Measurements from ENCODE around the gene NUP42. TPM values are rescaled to one million over a fixed set of nuclear protein-coding genes. Genes with fewer than 3 reads are reported as not detected.

NUP42 gene
- total RNA-seq, 1 experiment from 2014 or later: 41.3 TPM

- DNase-seq (ENCODE audit: unreplicated experiment): no peak
- H3K4me1 Mint-ChIP-seq (ENCODE audit: insufficient read depth, unreplicated experiment): peaks cover 7% of the 10 kb centered on the region
- no peak overlapping the region for H3K27ac Mint-ChIP-seq (ENCODE audit: low read depth, unreplicated experiment)
- no TSS peak for BruUV-seq (replicated peaks)
- intact Hi-C loops (cut with micrococcal nuclease): no loop called here
- ChIA-PET CTCF (interaction anchor here (0.6 kb wide), 1 partner anchor 151 kb away, joined by 3 read pairs; no protein-coding TSS in a partner anchor), POLR2A (interaction anchor here (1.5 kb wide), 1 partner anchor 10 kb away, joined by 12 read pairs; the partner anchor contains the start of gene GPNMB)
- no peaks in the 10 kb centered on the region for H3K9me3 Mint-ChIP-seq (ENCODE audit: unreplicated experiment)
- no peak for TF ChIP-seq CTCF (IDR thresholded peaks at IDR 0.05; ENCODE audit: unreplicated experiment)
- no peaks in the 10 kb centered on the region for H3K36me3 Mint-ChIP-seq (ENCODE audit: insufficient read depth, unreplicated experiment)
- no peaks in the 10 kb centered on the region for H3K27me3 Mint-ChIP-seq (ENCODE audit: insufficient read depth, unreplicated experiment)
- H3K4me3 Mint-ChIP-seq (ENCODE audit: unreplicated experiment): no peak overlapping the region
Observed at GRCh38 chr7:23237000-23237399, 55.2 kb downstream of the NUP42 start.

- no peaks in the 10 kb centered on the region for H3K36me3 Mint-ChIP-seq (ENCODE audit: insufficient read depth, unreplicated experiment)
- ChIA-PET POLR2A (no interaction called here), CTCF (interaction anchor here (0.6 to 1.0 kb wide), 3 partner anchors 22 to 34 kb away, joined by 3 read pairs; no protein-coding TSS in a partner anchor)
- no peak overlapping the region for H3K4me3 Mint-ChIP-seq (ENCODE audit: unreplicated experiment)
- no peak for DNase-seq (ENCODE audit: unreplicated experiment)
- H3K9me3 Mint-ChIP-seq (ENCODE audit: unreplicated experiment): peaks cover 3% of the 10 kb centered on the region
- intact Hi-C loops (cut with micrococcal nuclease): no loop called here
- peaks cover 10% of the 10 kb centered on the region for H3K4me1 Mint-ChIP-seq (ENCODE audit: insufficient read depth, unreplicated experiment)
- BruUV-seq (replicated peaks): no TSS peak
- no peaks in the 10 kb centered on the region for H3K27me3 Mint-ChIP-seq (ENCODE audit: insufficient read depth, unreplicated experiment)
- H3K27ac Mint-ChIP-seq (ENCODE audit: low read depth, unreplicated experiment): no peak overlapping the region
- TF ChIP-seq CTCF (IDR thresholded peaks at IDR 0.05; ENCODE audit: unreplicated experiment): no peak
Observed at GRCh38 chr7:23238983-23239652, 57.3 kb downstream of the NUP42 start.

GRCh38 chr7:23239698-23240097 is 57.9 kb downstream of the NUP42 start:
- Mint-ChIP-seq H3K36me3 (ENCODE audit: insufficient read depth, unreplicated experiment) (no peaks in the 10 kb centered on the region), H3K4me1 (ENCODE audit: insufficient read depth, unreplicated experiment) (peaks cover 12% of the 10 kb centered on the region), H3K27me3 (ENCODE audit: insufficient read depth, unreplicated experiment) (no peaks in the 10 kb centered on the region), H3K4me3 (ENCODE audit: unreplicated experiment) (no peak overlapping the region), H3K9me3 (ENCODE audit: unreplicated experiment) (peaks cover 7% of the 10 kb centered on the region), H3K27ac (ENCODE audit: low read depth, unreplicated experiment) (no peak overlapping the region)
- TF ChIP-seq CTCF (IDR thresholded peaks at IDR 0.05; ENCODE audit: unreplicated experiment): no peak
- POLR2A ChIA-PET: interaction anchor here (0.5 kb wide), 1 partner anchor 462 kb away, joined by 3 read pairs; no protein-coding TSS in a partner anchor
- BruUV-seq (replicated peaks): no TSS peak
- DNase-seq (ENCODE audit: unreplicated experiment): no peak
- intact Hi-C loops (cut with micrococcal nuclease): no loop called here
- CTCF ChIA-PET: interaction anchor here (0.6 to 1.7 kb wide), 2 partner anchors 22 to 28 kb away, joined by 3 to 6 read pairs; no protein-coding TSS in a partner anchor

- DNase-seq (ENCODE audit: unreplicated experiment): peak; percentile 42
- Mint-ChIP-seq H3K27me3 (ENCODE audit: insufficient read depth, unreplicated experiment) (no peaks in the 10 kb centered on the region), H3K9me3 (ENCODE audit: unreplicated experiment) (peaks cover 7% of the 10 kb centered on the region), H3K4me1 (ENCODE audit: insufficient read depth, unreplicated experiment) (peaks cover 13% of the 10 kb centered on the region), H3K4me3 (ENCODE audit: unreplicated experiment) (no peak overlapping the region), H3K27ac (ENCODE audit: low read depth, unreplicated experiment) (no peak overlapping the region), H3K36me3 (ENCODE audit: insufficient read depth, unreplicated experiment) (no peaks in the 10 kb centered on the region)
- ChIA-PET CTCF (interaction anchor here (0.6 to 1.7 kb wide), 2 partner anchors 58 to 150 kb away, joined by 3 read pairs; no protein-coding TSS in a partner anchor), POLR2A (interaction anchor here (0.7 to 2.0 kb wide), 5 partner anchors 31 to 229 kb away, joined by 3 to 7 read pairs (median 5); partner anchors contain the start of genes KLHL7 and NUP42)
- BruUV-seq (replicated peaks): no TSS peak
- no peak for TF ChIP-seq CTCF (IDR thresholded peaks at IDR 0.05; ENCODE audit: unreplicated experiment)
- intact Hi-C loops (cut with micrococcal nuclease): no loop called here
Observed at GRCh38 chr7:23242321-23242720, 60.5 kb downstream of the NUP42 start.

All from MCF 10A (cell line).